ENCODE data around the gene DVL2. TPM values are rescaled to one million over a fixed set of nuclear protein-coding genes. Genes with fewer than 3 reads are reported as not detected.

DVL2 gene
- total RNA-seq, 2 experiments from 2014 or later: 47.2 to 49.1 TPM

DNA sequence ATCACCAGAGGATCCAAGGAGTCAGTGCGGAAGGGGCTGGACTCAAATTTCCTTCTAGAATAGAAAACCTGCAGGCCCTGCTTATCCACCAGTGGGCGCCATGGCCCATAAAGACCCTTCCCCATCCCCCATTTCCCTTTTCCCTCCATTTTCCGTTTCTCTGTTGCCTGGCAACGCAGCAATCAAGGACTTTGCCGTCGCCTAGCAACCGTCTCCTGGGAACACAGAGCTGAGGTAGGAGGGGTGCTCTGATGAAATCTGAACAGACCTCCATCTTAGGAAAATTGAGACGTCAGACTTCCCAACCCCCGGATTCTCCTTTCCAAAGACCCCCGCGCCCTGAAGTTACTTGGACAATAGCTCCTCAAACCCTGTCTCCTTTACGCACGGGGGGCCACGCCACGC lies 20.4 kb downstream of the DVL2 start:
- no peaks in the 10 kb centered on the region for H3K36me3 Mint-ChIP-seq (ENCODE audit: low read depth)
- peak overlapping the region; percentile 81 for H3K27ac Mint-ChIP-seq
- peaks cover 42% of the 10 kb centered on the region for H3K4me1 Mint-ChIP-seq
- H3K4me3 Mint-ChIP-seq: peak overlapping the region; percentile 82
- DNase-seq: no peak
- no peaks in the 10 kb centered on the region for H3K9me3 Mint-ChIP-seq
- peaks cover 21% of the 10 kb centered on the region for H3K27me3 Mint-ChIP-seq
- POLR2A ChIA-PET: interaction anchor here (1.1 to 1.5 kb wide), 7 partner anchors 11 to 178 kb away, joined by 3 to 6 read pairs (median 5); partner anchors contain the start of gene SLC16A13
- CTCF ChIA-PET: interaction anchor here (1.0 to 2.1 kb wide), 4 partner anchors 24 to 178 kb away, joined by 3 to 13 read pairs (median 3); partner anchors contain the start of genes NEURL4 and SLC16A13

- Mint-ChIP-seq H3K36me3 (ENCODE audit: low read depth) (no peaks in the 10 kb centered on the region), H3K27me3 (peaks cover 22% of the 10 kb centered on the region), H3K4me3 (no peak overlapping the region), H3K9me3 (no peaks in the 10 kb centered on the region), H3K27ac (no peak overlapping the region), H3K4me1 (peaks cover 32% of the 10 kb centered on the region)
- ChIA-PET POLR2A (no interaction called here), CTCF (no interaction called here)
- no peak for DNase-seq
Observed at GRCh38 chr17:7211491-7212273, 22.6 kb downstream of the DVL2 start.

DNA sequence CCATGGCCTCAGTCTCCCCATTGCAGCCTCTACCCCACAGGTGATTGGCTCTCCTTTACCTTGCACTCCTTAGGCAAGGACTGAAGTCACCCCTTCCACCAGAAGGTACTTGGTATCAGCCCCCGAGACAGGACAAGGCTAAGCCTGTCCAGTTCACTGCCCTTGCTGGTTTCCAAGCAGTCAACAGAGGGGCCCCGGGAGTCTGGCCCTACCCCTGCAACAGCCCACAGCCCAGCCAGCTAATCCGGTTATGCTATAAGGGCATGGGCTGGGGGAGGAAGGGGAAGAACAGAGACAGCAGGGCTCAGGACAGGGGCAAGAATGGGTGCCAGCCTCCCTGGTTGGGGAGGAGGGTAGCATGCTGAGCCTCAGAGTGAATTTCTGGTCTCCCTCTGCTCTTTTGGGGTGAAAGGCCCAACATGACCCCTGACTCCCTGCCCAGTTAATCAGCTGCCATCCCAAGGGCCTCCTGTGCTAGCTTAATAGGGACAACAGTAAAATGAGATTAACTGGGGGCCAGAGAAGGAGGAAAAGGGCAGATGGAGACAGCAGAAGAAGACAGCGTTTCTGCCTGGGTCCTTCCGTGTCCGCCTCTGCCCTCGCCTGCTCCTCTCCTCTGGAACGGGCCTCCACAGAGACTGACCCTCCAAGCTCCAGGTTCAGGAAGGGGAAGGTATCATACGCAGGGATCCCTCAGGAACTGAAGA lies 25.4 kb downstream of the DVL2 start:
- H3K4me1 Mint-ChIP-seq: peaks cover 32% of the 10 kb centered on the region
- DNase-seq: no peak
- ChIA-PET POLR2A (interaction anchor here (2.1 kb wide), 1 partner anchor 11 kb away, joined by 8 read pairs; the partner anchor contains the start of genes ACADVL and DLG4), CTCF (no interaction called here)
- H3K27me3 Mint-ChIP-seq: peaks cover 22% of the 10 kb centered on the region
- no peak overlapping the region for H3K27ac Mint-ChIP-seq
- no peak overlapping the region for H3K4me3 Mint-ChIP-seq
- no peaks in the 10 kb centered on the region for H3K9me3 Mint-ChIP-seq
- H3K36me3 Mint-ChIP-seq (ENCODE audit: low read depth): no peaks in the 10 kb centered on the region

DNA sequence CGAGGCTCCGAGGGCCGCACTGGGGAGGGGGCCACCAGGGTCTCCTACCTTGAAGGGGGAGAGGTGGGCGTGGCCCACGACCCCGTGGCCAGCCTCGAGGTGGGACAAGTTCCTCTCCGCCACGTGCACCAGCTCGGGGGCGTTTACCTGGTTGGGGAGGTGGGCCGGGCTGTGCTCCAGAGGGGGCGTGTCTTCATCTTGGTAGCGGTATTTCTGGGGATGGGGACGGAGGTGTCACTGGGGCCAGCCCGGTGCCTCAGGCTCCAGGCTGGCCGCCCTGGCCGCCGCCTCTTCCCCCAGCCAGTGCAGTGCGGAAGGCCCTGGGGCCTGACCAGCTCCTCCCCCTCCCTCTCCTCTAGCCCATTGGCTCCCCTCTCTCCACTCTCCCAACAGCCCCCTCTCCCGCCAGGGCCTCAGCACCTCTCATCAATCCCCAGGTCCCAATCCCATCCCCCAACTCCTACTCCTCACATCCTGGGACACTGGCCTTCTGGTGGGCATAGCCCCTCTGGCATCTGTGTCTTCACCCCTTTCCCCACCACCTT lies 26.2 kb downstream of the DVL2 start:
- CTCF ChIA-PET: no interaction called here

GRCh38 chr17:7207120-7208001 lies 27.0 kb downstream of the DVL2 start:
- ChIA-PET CTCF (no interaction called here), POLR2A (interaction anchor here (1.3 kb wide), 1 partner anchor 30 kb away, joined by 4 read pairs; no protein-coding TSS in a partner anchor)
- no peak for DNase-seq
- H3K4me1 Mint-ChIP-seq: peaks cover 32% of the 10 kb centered on the region
- H3K27ac Mint-ChIP-seq: peak overlapping the region; percentile 16
- H3K9me3 Mint-ChIP-seq: no peaks in the 10 kb centered on the region
- no peak overlapping the region for H3K4me3 Mint-ChIP-seq
- no peaks in the 10 kb centered on the region for H3K36me3 Mint-ChIP-seq (ENCODE audit: low read depth)
- H3K27me3 Mint-ChIP-seq: peaks cover 17% of the 10 kb centered on the region

More for the DNA sequence above, 26.2 kb downstream of the DVL2 start:
- peaks cover 18% of the 10 kb centered on the region for H3K27me3 Mint-ChIP-seq
- H3K4me3 Mint-ChIP-seq: no peak overlapping the region
- DNase-seq: no peak
- H3K36me3 Mint-ChIP-seq (ENCODE audit: low read depth): no peaks in the 10 kb centered on the region
- no peaks in the 10 kb centered on the region for H3K9me3 Mint-ChIP-seq
- peaks cover 29% of the 10 kb centered on the region for H3K4me1 Mint-ChIP-seq
- no peak overlapping the region for H3K27ac Mint-ChIP-seq
- POLR2A ChIA-PET: interaction anchor here (1.3 to 2.1 kb wide), 2 partner anchors 12 to 31 kb away, joined by 4 to 8 read pairs; partner anchors contain the start of genes ACADVL and DLG4

DNA sequence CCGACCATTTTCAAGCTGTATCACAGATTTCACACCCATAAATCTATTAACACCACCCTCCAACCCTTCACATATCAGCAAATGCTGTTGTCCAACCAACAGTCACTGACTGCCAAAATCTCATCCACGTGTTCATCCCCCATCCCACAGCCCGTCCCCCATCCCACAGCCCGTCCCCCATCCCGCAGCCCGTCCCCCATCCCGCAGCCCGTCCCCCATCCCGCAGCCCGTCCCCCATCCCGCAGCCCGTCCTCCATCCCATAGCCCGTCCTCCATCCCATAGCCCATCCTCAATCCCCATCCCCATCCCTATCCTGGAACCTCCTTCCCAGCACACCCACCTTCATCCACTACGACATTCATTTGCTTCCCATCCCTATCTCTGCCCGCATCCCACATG lies 28.8 kb downstream of the DVL2 start:
- H3K27ac Mint-ChIP-seq: peak overlapping the region; percentile 76
- no peaks in the 10 kb centered on the region for H3K9me3 Mint-ChIP-seq
- POLR2A ChIA-PET: interaction anchor here (1.0 to 1.5 kb wide), 2 partner anchors 160 to 170 kb away, joined by 3 read pairs; partner anchors contain the start of gene SLC16A13
- H3K4me1 Mint-ChIP-seq: peaks cover 32% of the 10 kb centered on the region
- peak overlapping the region; percentile 70 for H3K4me3 Mint-ChIP-seq
- CTCF ChIA-PET: interaction anchor here (0.8 kb wide), 1 partner anchor 15 kb away, joined by 5 read pairs; no protein-coding TSS in a partner anchor
- H3K27me3 Mint-ChIP-seq: peaks cover 11% of the 10 kb centered on the region
- H3K36me3 Mint-ChIP-seq (ENCODE audit: low read depth): no peaks in the 10 kb centered on the region
- no peak for DNase-seq

DNA sequence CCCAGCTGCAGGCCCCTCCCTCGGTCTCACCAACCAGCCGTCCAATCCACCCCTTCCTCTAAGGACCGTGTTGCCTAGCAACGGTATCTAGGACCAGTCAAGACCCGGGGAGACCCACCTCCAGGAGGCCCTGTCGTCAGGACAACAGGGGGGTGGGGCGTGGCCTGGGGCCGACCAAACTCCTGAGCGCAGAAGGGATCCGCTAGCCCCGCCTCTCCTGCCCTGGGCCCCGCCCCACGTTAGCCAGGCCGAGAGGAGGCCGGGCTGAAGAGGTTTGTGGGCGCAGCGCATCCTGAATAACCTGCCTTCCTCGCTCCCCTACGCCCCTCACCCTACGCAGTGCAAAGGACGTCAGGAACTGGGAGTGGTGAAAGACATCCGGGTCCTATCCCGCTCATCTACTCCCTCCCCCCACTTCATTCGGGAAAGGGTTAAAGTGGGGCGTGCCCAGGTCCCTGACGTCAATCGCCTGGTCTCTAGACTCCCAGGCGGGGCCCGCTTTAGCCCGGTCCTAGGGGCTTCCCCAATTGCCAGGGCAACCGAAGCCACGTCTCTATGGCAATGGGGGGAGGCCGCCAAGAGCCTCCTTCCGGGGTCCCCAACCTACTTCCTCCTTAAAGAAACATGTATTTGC lies 29.4 kb downstream of the DVL2 start:
- Mint-ChIP-seq H3K27me3 (peaks cover 6% of the 10 kb centered on the region), H3K9me3 (no peaks in the 10 kb centered on the region), H3K4me3 (peak overlapping the region; percentile 70), H3K36me3 (ENCODE audit: low read depth) (no peaks in the 10 kb centered on the region), H3K27ac (peak overlapping the region; percentile 76), H3K4me1 (peaks cover 32% of the 10 kb centered on the region)
- DNase-seq: peak; percentile 93
- CTCF ChIA-PET: interaction anchor here (1.1 kb wide), 1 partner anchor 16 kb away, joined by 3 read pairs; no protein-coding TSS in a partner anchor
- POLR2A ChIA-PET: no interaction called here

GRCh38 chr17:7204336-7204735 lies 30.0 kb downstream of the DVL2 start:
- Mint-ChIP-seq H3K27ac (peak overlapping the region; percentile 76), H3K4me3 (peak overlapping the region; percentile 70), H3K36me3 (ENCODE audit: low read depth) (no peaks in the 10 kb centered on the region), H3K27me3 (peaks cover 4% of the 10 kb centered on the region), H3K4me1 (peaks cover 32% of the 10 kb centered on the region), H3K9me3 (no peaks in the 10 kb centered on the region)
- POLR2A ChIA-PET: no interaction called here
- CTCF ChIA-PET: interaction anchor here (1.1 kb wide), 1 partner anchor 17 kb away, joined by 3 read pairs; no protein-coding TSS in a partner anchor
- peak; percentile 31 for DNase-seq

DNA sequence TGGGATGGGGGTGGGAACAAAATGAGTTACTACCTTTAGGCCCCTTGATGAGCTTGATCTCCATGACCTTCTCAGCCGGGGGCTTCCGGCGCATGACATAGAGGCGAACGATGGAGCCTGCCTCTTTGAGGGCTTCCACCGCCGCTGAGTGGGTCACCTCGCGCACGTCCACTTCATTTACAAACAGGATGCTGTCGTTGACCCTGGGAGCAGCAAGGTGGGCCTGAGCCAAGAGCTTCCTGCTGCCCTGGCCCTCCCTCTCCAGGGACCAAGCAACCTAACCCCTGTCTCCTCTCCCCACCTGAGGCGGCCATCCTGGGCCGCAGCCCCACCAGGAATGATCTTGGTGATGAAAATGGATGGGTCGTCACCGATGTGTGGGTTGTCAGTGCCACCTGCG lies 30.9 kb downstream of the DVL2 start:
- no peaks in the 10 kb centered on the region for H3K9me3 Mint-ChIP-seq
- H3K27me3 Mint-ChIP-seq: peaks cover under 1% of the 10 kb centered on the region
- H3K27ac Mint-ChIP-seq: no peak overlapping the region
- H3K4me1 Mint-ChIP-seq: peaks cover 32% of the 10 kb centered on the region
- POLR2A ChIA-PET: no interaction called here
- no peaks in the 10 kb centered on the region for H3K36me3 Mint-ChIP-seq (ENCODE audit: low read depth)
- CTCF ChIA-PET: interaction anchor here (1.1 kb wide), 1 partner anchor 16 kb away, joined by 3 read pairs; the partner anchor contains the start of gene DLG4
- no peak overlapping the region for H3K4me3 Mint-ChIP-seq
- DNase-seq: no peak

- H3K27ac Mint-ChIP-seq: no peak overlapping the region
- POLR2A ChIA-PET: no interaction called here
- DNase-seq: no peak
- no peak overlapping the region for H3K4me3 Mint-ChIP-seq
- H3K4me1 Mint-ChIP-seq: no peaks in the 10 kb centered on the region
- CTCF ChIA-PET: interaction anchor here (0.6 to 1.5 kb wide), 2 partner anchors 18 to 19 kb away, joined by 4 to 5 read pairs; no protein-coding TSS in a partner anchor
- H3K36me3 Mint-ChIP-seq (ENCODE audit: low read depth): no peaks in the 10 kb centered on the region
- H3K27me3 Mint-ChIP-seq: no peaks in the 10 kb centered on the region
- no peaks in the 10 kb centered on the region for H3K9me3 Mint-ChIP-seq
Observed at GRCh38 chr17:7196651-7197401, 37.5 kb downstream of the DVL2 start.

GRCh38 chr17:7195971-7196370 lies 38.3 kb downstream of the DVL2 start:
- Mint-ChIP-seq H3K9me3 (no peaks in the 10 kb centered on the region), H3K4me3 (no peak overlapping the region), H3K36me3 (ENCODE audit: low read depth) (no peaks in the 10 kb centered on the region), H3K27ac (no peak overlapping the region), H3K27me3 (no peaks in the 10 kb centered on the region), H3K4me1 (no peaks in the 10 kb centered on the region)
- POLR2A ChIA-PET: no interaction called here
- DNase-seq: no peak
- CTCF ChIA-PET: interaction anchor here (1.5 kb wide), 1 partner anchor 18 kb away, joined by 4 read pairs; no protein-coding TSS in a partner anchor

Measured in activated CD4-positive, alpha-beta memory T cell treated with anti-CD3 and anti-CD28 coated beads, Interleukin-2, amount 10 ng/mL, durations not matched to agents 7 days and 5 days (primary cell).